CD4-positive, alpha-beta T cell treated with Interferon alpha-2 for 1 hour (primary cell): ENCODE measurements around the gene IL24.

Experiments
- DNase-seq, 2 donors: peaks; one replicate each; pipeline ENCODE4 v3.0.0-alpha.2; 2020 to 2022

IL24 gene

GRCh38 chr1:206905295-206906164, 8.3 kb downstream of the IL24 start:
- DNase-seq, result no peak

GRCh38 chr1:206907304-206907991, 10.2 kb downstream of the IL24 start:
- no peak for DNase-seq

GRCh38 chr1:206908038-206908437, 10.8 kb downstream of the IL24 start:
- DNase-seq, result no peak

GRCh38 chr1:206909161-206909882, 12.1 kb downstream of the IL24 start:
- DNase-seq, result peak; percentile 44 to 65

GRCh38 chr1:206909883-206910318, 12.7 kb downstream of the IL24 start:
- DNase-seq, result no peak

- peak; percentile 35 to 70 for DNase-seq
These were observed 13.9 kb downstream of the IL24 start for GRCh38 chr1:206911064-206911663.

- peak; percentile 70 to 81 for DNase-seq
These were observed 15.3 kb downstream of the IL24 start for GRCh38 chr1:206912445-206913095.

GRCh38 chr1:206913766-206914537, 16.7 kb downstream of the IL24 start:
- no peak for DNase-seq

- DNase-seq, result no peak
These were observed 17.9 kb downstream of the IL24 start for GRCh38 chr1:206915030-206915735.

GRCh38 chr1:206916000-206916709, 18.9 kb downstream of the IL24 start:
- DNase-seq, result no peak

GRCh38 chr1:206918076-206918475, 20.8 kb downstream of the IL24 start:
- no peak for DNase-seq

DNA sequence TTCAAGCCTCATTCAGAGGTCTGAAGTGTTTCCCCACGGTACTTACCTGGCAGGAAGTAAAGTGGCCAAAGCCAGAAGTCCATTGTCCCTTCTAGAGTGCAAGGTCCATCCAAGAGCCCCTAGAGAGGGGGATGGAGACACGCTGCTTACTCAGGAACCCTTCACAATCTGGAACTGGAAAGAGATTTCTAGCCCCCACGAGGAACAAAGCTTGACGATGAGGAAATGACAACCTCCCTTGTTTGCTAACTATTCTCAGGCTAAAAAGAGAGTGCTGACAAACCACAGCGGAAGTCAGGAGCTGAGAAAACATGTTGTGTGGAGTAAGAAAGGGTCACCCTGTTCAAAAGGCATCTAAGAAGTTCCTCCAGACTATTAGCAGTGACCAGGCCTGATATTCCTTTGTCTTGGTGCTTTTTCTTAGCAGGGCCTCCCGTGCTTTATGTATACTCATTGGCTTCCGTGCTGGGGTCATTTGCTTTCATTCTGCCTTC, 24.6 kb downstream of the IL24 start, which contains the start of gene FCMR:
TSS of gene FCMR (minus strand) at position 170 of the 494 bp plus-strand sequence. CDS start at position 83, 87 bp downstream.
- DNase-seq, result peak; percentile 48 to 72

- no peak for DNase-seq
These were observed 25.3 kb downstream of the IL24 start for GRCh38 chr1:206922524-206922923.

GRCh38 chr1:206923009-206923960, 26.0 kb downstream of the IL24 start:
- DNase-seq, result peak; percentile 77 to 80

GRCh38 chr1:206923961-206924557, 26.8 kb downstream of the IL24 start:
- DNase-seq, result peak in 1 of 2 donors; percentile 32

DNA sequence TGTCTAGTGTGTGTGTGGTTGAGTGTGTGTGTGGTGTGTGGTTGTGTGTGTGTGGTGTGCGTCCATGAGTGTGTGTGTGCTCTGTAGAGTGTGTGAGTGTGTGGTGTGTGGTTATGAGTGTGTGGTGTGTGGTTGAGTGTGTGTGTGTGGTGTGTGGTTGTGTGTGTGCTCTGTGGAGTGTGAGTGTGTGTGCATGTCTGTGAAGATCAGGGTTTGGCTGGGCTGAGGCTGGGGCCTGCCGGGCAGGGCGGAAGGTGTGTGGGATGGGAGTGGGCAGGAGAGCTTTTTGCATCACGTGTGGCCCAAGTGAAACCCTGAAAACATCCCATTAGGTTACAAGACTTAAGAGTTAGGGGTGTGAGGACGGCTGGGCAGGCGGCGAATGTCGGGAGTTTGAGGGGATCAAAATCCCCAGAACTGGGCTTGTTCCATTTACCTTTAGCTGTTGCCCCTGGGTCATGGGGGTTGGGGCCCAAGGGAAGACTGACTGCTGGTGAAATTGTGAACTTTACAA, 27.4 kb downstream of the IL24 start:
- DNase-seq, result peak; percentile 39 to 47

DNA sequence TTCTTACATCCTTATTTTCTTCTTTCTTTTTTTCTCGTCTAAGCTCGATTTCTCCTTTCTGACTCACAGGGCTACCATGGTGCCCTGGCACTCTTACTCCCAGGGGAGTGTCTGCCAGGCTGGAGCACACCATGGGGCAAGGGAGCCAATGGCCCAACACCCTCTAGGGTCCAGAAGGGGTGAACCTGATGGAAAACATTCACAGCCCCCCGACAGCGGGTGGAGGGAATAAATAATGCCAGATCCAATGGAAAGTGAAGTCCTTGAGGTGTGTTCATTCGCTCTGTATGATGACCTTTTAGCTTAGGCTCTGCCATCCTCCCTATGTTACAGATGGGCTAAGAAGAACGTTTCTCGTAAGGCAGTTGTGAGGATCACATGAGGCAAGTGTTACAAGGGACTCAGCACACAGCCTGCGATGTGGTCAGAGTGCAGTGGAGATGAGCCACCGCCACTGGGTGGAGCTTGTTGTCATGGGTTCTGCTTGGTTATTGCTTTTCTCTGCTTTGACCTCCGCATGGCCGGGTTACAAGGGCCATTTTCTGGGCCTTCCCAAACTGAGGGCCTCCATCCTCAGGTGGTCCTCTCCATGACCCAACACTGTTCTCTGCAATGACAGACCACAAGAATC, 28.0 kb downstream of the IL24 start:
- peak; percentile 79 to 84 for DNase-seq
